ENCODE data around the gene PASD1.
A peak's percentile ranks its signal among the peaks of the same experiment; 100 is the strongest.

The PASD1 gene

DNA sequence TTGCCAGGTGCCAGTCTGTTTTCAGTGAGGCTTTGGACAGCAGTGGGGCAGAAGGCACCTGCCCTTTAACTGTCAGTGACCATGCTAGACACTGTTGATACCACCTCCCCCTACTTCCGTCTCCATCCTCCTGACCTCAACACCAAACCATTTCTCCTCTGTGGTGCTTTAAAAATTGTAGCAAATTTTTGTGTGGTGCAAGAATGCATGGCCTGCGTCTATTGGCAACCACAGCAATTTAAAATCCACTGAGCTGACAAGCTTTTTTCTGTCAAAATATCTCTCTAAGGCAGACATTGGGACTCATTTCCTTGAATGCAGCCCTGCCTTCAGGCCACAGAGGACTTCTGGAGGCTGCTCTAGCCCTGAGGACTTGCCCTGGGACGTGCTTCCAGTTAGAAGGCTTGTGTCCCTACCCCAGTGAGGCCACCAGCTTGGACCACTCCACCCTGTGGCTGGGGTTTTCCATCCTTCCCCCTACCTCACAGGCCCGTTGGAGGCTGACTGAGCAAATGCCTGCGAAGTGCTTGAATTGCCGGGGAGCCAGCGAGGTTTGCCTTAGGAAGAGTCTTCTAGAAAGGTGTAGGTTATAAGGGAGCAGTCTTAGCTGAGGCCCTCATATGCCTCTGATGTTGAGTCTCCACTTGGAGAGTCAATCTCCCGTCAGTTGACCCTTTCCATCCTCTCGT is 138.7 kb downstream of the PASD1 start:
- DNase-seq (ENCODE audit: low read depth in 2 of 2) = no peak

DNA sequence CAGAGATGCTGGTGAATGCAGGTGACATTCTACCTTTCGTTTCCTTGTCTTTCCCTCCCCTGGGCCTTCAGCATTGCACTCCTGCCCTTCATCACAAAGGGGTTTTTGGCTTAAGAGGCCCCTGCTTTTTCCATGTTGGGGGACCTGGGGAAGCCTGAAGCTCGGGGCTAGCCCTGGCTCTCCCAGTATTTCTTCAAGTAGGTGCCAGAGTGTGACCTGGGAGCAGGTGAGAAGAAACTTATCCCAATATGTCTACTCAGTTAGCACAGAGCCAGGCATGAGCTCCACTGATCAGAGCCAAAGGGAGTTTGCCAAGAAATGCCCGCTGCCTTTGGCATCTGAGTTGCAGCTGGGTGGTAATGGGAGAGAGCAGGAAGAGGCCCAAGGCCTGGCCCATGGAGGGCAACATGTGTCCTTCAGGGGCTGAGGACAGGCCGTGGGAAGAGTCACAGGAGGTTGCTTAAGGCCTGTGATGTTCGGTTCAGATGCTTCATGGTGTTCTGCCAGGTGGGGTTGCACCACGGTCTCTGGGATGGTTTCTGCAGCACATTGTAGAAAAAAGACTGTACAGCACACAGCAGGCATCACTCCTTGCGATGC is 139.4 kb downstream of the PASD1 start:
- no peak for DNase-seq (ENCODE audit: low read depth in 2 of 2)

DNA sequence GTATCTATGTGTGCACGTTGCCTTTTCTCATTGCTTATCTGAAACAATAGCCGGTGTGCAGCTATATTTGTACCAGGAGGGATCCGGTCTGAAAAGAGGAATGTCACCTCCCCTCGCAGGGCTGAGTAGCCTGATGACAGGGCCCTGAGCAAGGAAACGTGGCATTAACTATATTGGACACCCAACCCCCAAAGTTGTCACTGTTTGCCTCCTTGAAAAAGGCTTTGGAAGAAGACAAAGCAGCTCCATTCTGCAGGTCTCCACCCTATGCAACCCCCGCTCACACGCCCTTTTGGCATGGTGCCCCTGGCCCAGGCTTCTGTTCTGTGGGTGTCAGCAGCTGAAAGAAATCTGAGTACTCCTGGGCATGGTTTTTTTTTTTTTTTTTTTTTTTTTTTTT is 140.0 kb downstream of the PASD1 start:
- DNase-seq (ENCODE audit: low read depth in 2 of 2) = peak in 1 of 2 experiments; percentile 6

DNA sequence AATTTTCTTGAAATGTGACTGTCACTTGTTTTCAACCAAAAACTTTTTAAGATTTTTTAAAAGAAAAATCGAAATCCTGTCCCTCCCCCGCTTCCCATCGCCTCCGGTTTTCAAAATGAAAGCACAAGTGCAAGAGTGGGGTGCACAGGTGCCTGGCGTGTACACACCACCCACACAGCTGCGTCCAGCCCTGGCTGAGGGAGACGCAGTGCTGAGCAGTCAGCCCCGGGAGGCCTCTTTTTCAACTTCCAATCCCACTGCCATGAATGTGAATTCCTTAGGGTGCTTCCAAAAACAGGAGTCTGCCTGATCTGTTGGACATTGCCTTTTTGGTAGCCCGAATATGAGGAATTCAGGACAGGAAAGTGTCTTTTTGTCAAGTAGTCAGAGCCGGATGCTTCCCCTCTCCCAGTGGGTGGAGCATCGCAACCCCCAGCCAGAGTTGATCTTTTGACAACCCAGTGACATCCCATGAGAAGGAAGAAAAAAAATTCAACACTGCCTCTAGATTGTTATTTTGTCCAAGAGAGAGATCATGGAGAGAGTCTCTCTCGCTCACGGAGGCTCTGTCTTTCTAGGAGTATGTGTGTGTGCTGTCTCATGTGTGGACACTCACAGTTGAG is 140.7 kb downstream of the PASD1 start:
- no peak for DNase-seq (ENCODE audit: low read depth in 2 of 2)

DNA sequence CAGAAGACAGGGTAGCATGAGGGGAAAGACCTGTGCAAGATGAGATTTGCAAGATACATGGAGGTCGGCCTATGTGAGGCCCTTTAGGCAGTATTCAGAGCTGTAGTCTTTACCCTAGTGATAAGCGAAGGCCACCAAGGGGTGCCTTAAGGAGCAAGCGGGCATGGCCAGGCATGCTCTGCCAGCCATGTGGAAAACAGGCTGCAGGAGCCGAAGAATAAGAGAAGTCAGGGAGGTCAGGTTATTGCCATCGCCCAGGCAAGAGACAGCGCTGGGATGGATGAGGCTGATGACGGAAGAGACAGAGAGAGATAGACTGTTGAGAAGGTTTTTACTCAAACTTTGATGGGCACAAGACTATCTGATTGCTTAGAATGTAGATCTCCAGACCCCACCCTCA is 145.3 kb downstream of the PASD1 start:
- DNase-seq (ENCODE audit: low read depth in 2 of 2) = no peak

DNA sequence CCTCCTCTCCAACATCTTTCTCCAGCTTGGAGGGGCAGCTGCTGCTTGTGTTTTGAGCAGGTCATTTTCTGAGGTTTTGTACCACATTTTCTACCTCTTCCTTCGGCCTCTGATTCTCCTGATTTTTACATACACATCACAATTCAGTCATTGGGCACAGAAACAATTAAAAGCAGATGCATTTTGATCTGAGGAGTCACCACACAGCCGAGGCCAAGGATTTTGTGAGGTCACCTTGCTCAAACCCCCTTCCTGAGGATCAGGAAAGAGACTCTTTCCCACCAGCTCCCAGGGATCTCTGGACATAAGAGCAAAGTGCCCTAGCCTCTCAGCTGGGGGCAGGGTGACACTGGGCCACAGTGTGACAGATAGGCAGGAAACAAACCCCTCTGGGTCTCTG is 147.0 kb downstream of the PASD1 start:
- DNase-seq (ENCODE audit: low read depth in 2 of 2) = no peak

DNA sequence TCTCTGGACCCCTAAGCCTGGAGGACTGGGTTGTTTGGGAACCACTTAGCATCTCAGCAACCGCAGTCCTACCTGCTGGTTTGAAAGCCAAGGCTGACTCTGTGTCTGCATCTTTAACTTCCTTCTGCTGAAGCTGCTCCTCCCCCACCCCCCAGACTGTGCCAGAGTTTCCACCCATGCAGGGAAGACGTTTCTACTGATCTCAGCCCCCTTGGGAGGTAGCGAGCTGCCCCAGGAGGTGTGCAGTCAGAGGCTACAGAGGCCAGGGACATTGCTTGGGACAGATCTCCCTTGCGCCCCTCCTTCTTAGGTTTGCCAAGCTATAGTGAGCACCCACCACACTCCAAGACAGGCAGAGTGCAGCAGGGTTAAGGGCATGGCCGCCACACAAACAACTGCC is 147.7 kb downstream of the PASD1 start:
- no peak for DNase-seq (ENCODE audit: low read depth in 2 of 2)

DNA sequence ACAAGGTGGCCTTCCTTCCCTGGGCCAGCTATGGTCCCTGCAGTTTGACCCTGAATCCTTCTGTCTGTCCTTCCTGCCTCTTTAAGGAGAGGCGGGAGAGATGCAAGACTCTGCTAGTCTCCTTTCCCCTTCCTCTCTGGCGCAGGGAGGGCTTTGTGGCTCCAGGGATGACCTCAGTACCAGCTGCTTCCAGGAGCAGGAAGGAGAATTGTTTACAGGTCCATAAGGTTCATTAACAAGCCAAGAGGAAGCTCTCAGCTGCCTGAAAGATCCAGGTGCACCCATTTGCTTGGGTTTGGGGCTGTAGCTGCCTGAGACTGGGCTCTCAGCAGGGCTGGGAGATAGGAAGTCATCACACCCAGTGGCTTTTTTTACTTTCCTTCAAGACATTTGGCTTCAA is 148.3 kb downstream of the PASD1 start:
- no peak for DNase-seq (ENCODE audit: low read depth in 2 of 2)

DNA sequence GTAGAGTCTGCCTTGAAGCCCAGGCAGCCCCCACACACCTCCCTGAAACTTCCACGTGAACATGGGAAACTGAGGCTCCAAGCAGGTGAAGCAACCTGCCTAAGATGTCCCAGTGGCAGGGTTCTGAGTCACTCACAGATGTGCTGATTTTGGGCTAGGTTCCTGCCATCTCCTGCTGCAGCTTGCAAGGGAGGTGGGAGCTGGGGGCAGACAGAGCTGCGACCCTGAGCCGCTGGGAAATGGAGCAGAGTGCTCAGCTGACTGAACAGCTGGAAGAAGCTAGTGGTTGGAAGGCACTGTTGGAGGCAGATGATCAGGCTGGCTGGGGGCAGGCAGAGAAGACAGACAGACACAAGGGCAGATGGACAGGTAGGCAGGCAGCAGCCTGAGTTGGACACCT is 148.8 kb downstream of the PASD1 start:
- no peak for DNase-seq (ENCODE audit: low read depth in 2 of 2)

DNA sequence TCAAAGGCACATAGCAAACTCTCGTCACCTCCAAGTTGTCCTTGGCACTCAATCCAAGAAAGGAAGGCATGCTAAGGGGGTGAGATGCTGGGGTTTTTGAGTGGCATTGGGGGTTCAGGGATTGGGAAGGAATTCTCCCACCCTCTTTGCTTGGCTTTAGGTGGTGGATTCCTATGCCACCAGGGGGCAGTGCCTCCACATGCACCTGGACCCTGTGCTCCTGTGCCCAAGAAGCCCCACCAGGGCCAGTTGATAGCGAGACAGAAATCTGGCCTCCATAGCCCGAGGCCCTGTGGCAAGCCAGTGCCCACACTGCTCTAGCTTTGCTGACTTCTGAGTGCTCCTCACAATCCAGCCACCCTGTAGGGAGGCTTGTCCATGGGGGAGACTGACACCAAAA is 150.4 kb downstream of the PASD1 start:
- DNase-seq (ENCODE audit: low read depth in 2 of 2) = no peak

DNA sequence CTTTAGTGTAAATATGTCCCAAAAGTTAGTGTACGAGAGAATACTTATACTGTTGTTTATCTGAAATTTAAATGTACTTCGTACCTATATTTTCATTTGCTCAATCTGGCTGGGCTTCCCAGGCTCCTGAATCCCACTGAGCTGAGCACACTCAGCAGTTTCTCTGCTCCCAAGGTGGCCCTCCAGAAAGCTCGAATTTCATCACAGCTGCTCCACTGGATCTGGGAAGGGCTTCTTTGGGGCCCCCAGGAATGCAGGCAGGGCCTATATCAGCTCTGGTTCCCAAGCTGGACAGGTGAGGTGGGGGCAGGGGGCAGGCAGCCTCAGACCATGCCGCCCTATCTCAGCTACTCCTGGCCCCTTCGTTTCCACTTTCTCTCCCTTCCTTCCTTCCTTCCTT is 150.9 kb downstream of the PASD1 start:
- no peak for DNase-seq (ENCODE audit: low read depth in 2 of 2)

DNA sequence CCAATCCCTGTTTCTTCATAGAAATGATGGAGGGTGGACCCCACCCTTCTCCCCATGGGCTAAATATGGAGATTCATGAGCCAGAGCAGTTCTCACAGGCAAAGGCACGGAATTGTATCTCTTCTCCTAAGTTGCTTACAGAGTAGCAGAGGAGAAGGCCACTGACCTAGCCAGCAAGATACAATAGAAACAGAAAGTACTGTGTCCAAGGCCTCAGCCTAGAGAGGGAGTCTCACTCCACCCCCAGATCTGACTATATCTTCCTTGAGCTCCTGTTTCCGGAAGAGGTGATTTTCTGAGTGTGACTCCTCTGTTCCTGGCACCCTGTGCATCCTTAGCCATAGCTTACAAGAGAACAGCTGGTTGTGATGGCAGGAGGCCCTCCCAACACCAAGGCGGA is 152.3 kb downstream of the PASD1 start, which contains the start of gene FATE1:
FATE1 (plus strand) TSS at position 284 of the 400 bp plus-strand sequence; CDS start at position 369, 85 bp downstream.
- DNase-seq (ENCODE audit: low read depth in 2 of 2) = no peak

DNA sequence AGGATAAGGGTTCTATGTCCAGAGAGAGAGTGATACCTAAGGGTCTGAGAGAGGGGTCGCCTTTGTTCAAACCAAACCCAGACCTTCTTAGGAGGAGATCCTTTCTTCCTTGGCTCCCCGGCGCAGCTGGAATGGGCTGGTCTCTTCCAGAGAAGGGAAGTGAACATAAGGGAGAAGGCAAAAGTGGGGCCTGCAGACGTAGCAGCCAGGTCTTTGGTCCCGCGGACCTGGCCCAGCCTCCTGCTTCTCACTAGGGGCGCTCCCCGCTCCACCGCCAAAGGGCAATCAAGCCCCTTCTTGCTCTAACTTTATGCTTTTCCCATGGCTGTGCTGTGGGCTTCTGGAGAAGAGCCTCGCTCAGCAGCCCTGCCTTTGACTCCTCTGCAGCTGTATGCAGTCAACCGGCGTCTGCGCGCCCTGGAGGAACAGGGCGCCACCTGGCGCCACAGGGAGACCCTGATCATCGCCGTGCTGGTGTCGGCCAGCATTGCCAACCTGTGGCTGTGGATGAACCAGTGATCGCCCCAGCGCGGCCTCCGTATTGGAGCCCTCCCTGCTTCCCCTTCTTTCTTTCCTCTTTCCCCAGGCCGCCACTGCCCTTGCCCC is 158.9 kb downstream of the PASD1 start:
- peak in 1 of 2 experiments; percentile 5 for DNase-seq (ENCODE audit: low read depth in 2 of 2)

DNA sequence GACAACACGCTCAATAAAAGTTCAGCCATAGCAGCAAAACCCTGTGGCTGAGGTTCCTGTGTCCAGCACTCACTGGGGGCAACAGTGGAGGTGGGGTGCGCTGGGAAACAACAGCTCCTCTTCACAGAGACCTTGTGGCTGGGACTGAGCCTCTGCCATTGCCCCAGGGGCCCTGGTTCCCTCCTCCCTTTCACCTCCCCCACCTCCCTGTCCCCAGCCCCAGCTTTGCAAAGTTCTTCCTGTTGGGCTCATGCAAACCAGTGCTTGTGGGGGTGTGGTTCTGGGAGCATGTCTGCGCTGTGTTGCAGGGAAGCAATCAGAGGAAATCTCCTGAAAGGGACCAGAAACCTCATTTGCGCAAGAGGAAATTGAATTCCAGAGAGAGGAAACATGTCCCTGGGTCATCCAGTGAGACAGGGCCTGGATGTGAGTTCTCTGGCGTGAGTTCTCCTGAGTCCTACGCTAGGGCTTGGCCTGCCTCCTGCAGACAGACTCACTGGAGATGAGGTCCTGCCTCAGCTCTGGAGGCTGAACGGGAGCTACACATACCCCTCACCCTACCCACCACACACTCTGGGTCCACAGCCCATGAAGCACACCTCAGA is 159.8 kb downstream of the PASD1 start:
- no peak for DNase-seq (ENCODE audit: low read depth in 2 of 2)

DNA sequence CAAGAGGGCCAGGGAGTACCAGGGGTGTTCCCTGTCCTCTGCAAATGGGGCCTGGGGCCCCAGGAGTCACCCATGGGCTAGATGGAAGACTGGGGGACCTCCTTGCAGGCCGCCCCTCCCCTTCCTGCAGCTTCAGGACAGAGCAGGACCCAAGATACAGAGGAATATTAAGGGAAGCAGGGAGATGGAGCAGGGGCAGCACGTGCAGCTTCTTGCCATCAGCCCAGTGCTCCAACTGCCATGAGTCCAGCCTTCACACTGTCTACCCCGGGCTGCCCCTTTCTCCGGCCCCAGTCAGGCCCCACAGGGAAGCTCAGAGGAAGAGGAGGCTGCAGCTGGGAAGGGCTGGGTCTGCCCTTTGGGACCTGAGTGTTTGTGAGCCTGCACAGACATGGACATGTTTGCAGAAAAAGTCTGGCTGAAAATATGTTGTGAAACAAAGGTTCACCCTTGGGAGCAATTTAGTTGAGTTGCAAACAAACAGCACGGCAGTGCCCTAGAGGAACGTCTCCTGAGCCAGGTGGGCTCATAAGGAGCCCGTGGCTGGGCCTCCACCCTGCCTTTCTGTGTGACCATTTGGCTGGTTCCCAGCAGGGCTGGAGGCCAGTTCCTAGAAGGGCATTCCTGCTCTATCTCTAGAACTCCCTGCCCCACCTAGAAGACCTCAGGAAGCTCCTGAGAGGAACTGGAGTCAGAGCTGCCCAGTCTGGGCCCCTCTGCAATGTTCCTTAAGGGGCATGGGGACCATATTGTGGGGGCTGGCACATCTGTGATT is 161.3 kb downstream of the PASD1 start:
- DNase-seq (ENCODE audit: low read depth in 2 of 2) = no peak

DNA sequence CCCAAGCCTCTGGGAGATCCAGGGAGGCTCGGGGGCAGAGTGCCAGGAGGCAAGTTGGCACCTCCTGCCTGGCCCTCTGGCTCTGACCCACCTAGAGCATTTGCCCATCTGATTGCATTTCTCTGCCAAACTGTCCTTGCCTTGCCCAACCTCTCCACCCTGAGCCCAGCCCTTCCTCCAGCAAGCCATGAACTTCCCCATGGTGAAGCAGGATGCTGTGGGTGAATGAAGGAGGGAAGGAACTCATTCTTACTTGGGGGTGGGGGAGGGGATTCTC is 161.8 kb downstream of the PASD1 start:
- no peak for DNase-seq (ENCODE audit: low read depth in 2 of 2)
